Measurements from ENCODE around the gene EPHB1. TPM values are rescaled to one million over a fixed set of nuclear protein-coding genes. Genes with fewer than 3 reads are reported as not detected.

Gene EPHB1
- total RNA-seq, 1 experiment from 2014 or later, result 0.86 TPM

DNA sequence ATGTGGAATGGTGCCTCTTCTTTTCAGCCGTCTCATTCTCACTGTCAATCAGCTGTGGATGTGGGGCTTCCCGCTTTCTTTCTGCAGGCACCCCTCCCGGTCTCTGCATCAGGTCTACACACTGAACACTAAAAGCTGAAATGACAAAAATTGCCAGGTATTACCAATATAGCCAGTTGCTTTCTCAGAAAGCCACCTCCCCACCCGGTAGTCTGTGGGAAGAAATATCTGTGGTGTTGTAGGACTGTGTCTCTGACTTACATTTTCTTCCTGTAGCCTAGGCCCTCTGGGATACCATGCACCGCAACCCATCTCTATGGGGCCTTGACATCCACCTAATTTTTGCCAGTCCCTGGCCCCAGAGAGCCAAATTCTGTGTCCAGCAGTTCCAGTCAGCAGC lies 19.2 kb upstream of the EPHB1 start:
- H4K20me1 ChIP-seq (ENCODE audit: insufficient read depth), result no peaks in the 10 kb centered on the region
- ATAC-seq (no peak), DNase-seq (ENCODE audit: low read depth, low spot score) (no peak)
- no peaks in the 10 kb centered on the region for H3K9me3 ChIP-seq (ENCODE audit: control insufficient read depth in 1 of 2, insufficient read depth in 1 of 2, low read depth in 1 of 2, low read length in 2 of 2)
- TF ChIP-seq RAD21 (IDR thresholded peaks at IDR 0.05; ENCODE audit: low read depth), result no peak
- no peak for TF ChIP-seq TCF7L2 (IDR thresholded peaks at IDR 0.05; ENCODE audit: borderline replicate concordance, extremely low read depth, insufficient read depth, insufficient read length)
- H3K27me3 ChIP-seq (ENCODE audit: insufficient read depth, low read length), result peaks cover 23% of the 10 kb centered on the region
- no peak overlapping the region for H3K27ac ChIP-seq (ENCODE audit: low read depth, low read length)
- ChIA-PET CTCF (no interaction called here), RAD21 (ENCODE audit: low non-redundant PET in 1 of 2, low total read pairs in 2 of 2, uncharacterized antibody in 2 of 2, unreplicated experiment in 2 of 2) (no interaction called here), POLR2A (no interaction called here)
- H3K4me3 ChIP-seq (replicated peaks in 1 of 2; ENCODE audit: low read depth in 1 of 2, low read length in 2 of 2), result no peak overlapping the region
- BruUV-seq (replicated peaks), result no TSS peak
- no peaks in the 10 kb centered on the region for H3K9me2 ChIP-seq (ENCODE audit: insufficient read depth)
- intact Hi-C loops (cut with micrococcal nuclease), result no loop called here
- H3K36me3 ChIP-seq (ENCODE audit: control insufficient read depth in 1 of 2, insufficient read depth in 2 of 2, low read length in 2 of 2), result no peaks in the 10 kb centered on the region
- no peak overlapping the region for H2AFZ ChIP-seq (ENCODE audit: low read depth, low read length, poor library complexity, severe bottlenecking)
- no peak overlapping the region for H3K4me2 ChIP-seq (ENCODE audit: low read length)
- no peaks in the 10 kb centered on the region for H3K79me2 ChIP-seq (ENCODE audit: insufficient read depth, low read length)
- no peak overlapping the region for H3K9ac ChIP-seq (ENCODE audit: low read length)
- no peaks in the 10 kb centered on the region for H3K4me1 ChIP-seq (ENCODE audit: control insufficient read depth in 1 of 2, insufficient read depth in 2 of 2, low read length in 2 of 2)

DNA sequence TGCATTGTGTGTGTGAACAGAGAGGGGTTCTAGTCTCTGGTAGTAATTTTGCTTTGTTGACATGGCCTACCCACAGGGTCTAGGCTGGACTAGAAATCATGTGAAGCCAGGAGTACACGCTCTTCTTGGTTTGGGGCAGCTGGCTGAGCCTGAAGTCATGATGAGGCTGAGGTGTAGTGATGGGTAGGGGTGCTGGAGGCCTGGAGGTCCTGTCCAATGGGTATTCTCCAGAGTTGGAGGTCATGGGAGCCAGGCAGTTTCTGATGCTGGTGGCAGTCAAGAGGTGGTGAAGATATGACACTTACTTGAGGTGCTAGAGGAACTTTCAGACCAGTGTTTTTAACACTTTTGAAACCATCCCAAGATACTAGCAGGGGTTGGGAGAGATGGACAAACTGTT lies 18.5 kb upstream of the EPHB1 start:
- BruUV-seq (replicated peaks), result no TSS peak
- DNase-seq (ENCODE audit: low read depth, low spot score) (no peak), ATAC-seq (no peak)
- ChIA-PET CTCF (no interaction called here), POLR2A (no interaction called here), RAD21 (ENCODE audit: low non-redundant PET in 1 of 2, low total read pairs in 2 of 2, uncharacterized antibody in 2 of 2, unreplicated experiment in 2 of 2) (no interaction called here)
- Histone ChIP-seq H3K79me2 (ENCODE audit: insufficient read depth, low read length) (no peaks in the 10 kb centered on the region), H3K4me2 (ENCODE audit: low read length) (no peak overlapping the region), H3K9me3 (ENCODE audit: control insufficient read depth in 1 of 2, insufficient read depth in 1 of 2, low read depth in 1 of 2, low read length in 2 of 2) (no peaks in the 10 kb centered on the region), H3K4me3 (replicated peaks in 1 of 2; ENCODE audit: low read depth in 1 of 2, low read length in 2 of 2) (no peak overlapping the region), H3K9me2 (ENCODE audit: insufficient read depth) (no peaks in the 10 kb centered on the region), H3K27ac (ENCODE audit: low read depth, low read length) (no peak overlapping the region), H3K4me1 (ENCODE audit: control insufficient read depth in 1 of 2, insufficient read depth in 2 of 2, low read length in 2 of 2) (no peaks in the 10 kb centered on the region), H3K27me3 (ENCODE audit: insufficient read depth, low read length) (peaks cover 26% of the 10 kb centered on the region), H2AFZ (ENCODE audit: low read depth, low read length, poor library complexity, severe bottlenecking) (no peak overlapping the region), H3K36me3 (ENCODE audit: control insufficient read depth in 1 of 2, insufficient read depth in 2 of 2, low read length in 2 of 2) (no peaks in the 10 kb centered on the region), H3K9ac (ENCODE audit: low read length) (no peak overlapping the region), H4K20me1 (ENCODE audit: insufficient read depth) (no peaks in the 10 kb centered on the region)
- intact Hi-C loops (cut with micrococcal nuclease), result no loop called here
- TF ChIP-seq EZH2phosphoT487 (IDR thresholded peaks at IDR 0.05; ENCODE audit: borderline replicate concordance) (no peak), ZNF274 (IDR thresholded peaks at IDR 0.05; ENCODE audit: low read depth, low read length) (no peak), SRF (IDR thresholded peaks at IDR 0.05; ENCODE audit: low read depth) (no peak), ELF1 (IDR thresholded peaks at IDR 0.05; ENCODE audit: borderline replicate concordance, low read depth) (no peak), POLR2A (IDR thresholded peaks at IDR 0.05; ENCODE audit: borderline replicate concordance, extremely low read depth, insufficient read depth, insufficient read length) (no peak), FOSL1 (IDR thresholded peaks at IDR 0.05; ENCODE audit: low read depth) (no peak), POLR2AphosphoS5 (IDR thresholded peaks at IDR 0.05; ENCODE audit: low read depth, low read length) (no peak), YY1 (IDR thresholded peaks at IDR 0.05; ENCODE audit: extremely low read depth, insufficient replicate concordance, low read depth, low read length) (no peak), SIN3A (IDR thresholded peaks at IDR 0.05; ENCODE audit: low read depth) (no peak), SP1 (IDR thresholded peaks at IDR 0.05; ENCODE audit: low read depth) (no peak), ZFX (IDR thresholded peaks at IDR 0.05) (no peak)
- TF ChIP-seq, protein P1, sequence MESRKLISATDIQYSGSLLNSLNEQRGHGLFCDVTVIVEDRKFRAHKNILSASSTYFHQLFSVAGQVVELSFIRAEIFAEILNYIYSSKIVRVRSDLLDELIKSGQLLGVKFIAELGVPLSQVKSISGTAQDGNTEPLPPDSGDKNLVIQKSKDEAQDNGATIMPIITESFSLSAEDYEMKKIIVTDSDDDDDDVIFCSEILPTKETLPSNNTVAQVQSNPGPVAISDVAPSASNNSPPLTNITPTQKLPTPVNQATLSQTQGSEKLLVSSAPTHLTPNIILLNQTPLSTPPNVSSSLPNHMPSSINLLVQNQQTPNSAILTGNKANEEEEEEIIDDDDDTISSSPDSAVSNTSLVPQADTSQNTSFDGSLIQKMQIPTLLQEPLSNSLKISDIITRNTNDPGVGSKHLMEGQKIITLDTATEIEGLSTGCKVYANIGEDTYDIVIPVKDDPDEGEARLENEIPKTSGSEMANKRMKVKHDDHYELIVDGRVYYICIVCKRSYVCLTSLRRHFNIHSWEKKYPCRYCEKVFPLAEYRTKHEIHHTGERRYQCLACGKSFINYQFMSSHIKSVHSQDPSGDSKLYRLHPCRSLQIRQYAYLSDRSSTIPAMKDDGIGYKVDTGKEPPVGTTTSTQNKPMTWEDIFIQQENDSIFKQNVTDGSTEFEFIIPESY (IDR thresholded peaks at IDR 0.05; ENCODE audit: extremely low read depth, insufficient replicate concordance, low read length), result no peak
- TF ChIP-seq, protein P2, sequence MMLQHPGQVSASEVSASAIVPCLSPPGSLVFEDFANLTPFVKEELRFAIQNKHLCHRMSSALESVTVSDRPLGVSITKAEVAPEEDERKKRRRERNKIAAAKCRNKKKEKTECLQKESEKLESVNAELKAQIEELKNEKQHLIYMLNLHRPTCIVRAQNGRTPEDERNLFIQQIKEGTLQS (IDR thresholded peaks at IDR 0.05), result no peak
- TF ChIP-seq, protein P3, sequence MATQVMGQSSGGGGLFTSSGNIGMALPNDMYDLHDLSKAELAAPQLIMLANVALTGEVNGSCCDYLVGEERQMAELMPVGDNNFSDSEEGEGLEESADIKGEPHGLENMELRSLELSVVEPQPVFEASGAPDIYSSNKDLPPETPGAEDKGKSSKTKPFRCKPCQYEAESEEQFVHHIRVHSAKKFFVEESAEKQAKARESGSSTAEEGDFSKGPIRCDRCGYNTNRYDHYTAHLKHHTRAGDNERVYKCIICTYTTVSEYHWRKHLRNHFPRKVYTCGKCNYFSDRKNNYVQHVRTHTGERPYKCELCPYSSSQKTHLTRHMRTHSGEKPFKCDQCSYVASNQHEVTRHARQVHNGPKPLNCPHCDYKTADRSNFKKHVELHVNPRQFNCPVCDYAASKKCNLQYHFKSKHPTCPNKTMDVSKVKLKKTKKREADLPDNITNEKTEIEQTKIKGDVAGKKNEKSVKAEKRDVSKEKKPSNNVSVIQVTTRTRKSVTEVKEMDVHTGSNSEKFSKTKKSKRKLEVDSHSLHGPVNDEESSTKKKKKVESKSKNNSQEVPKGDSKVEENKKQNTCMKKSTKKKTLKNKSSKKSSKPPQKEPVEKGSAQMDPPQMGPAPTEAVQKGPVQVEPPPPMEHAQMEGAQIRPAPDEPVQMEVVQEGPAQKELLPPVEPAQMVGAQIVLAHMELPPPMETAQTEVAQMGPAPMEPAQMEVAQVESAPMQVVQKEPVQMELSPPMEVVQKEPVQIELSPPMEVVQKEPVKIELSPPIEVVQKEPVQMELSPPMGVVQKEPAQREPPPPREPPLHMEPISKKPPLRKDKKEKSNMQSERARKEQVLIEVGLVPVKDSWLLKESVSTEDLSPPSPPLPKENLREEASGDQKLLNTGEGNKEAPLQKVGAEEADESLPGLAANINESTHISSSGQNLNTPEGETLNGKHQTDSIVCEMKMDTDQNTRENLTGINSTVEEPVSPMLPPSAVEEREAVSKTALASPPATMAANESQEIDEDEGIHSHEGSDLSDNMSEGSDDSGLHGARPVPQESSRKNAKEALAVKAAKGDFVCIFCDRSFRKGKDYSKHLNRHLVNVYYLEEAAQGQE (IDR thresholded peaks at IDR 0.05; ENCODE audit: low read depth), result no peak

Data from HCT116 (cell line).